ENCODE results near the gene TLNRD1. TPM values are rescaled to one million over a fixed set of nuclear protein-coding genes. Genes with fewer than 3 reads are reported as not detected.
A peak's percentile ranks its signal among the peaks of the same experiment; 100 is the strongest.

TLNRD1 gene
- total RNA-seq, 1 donor from 2014 or later: 18.7 TPM

DNA sequence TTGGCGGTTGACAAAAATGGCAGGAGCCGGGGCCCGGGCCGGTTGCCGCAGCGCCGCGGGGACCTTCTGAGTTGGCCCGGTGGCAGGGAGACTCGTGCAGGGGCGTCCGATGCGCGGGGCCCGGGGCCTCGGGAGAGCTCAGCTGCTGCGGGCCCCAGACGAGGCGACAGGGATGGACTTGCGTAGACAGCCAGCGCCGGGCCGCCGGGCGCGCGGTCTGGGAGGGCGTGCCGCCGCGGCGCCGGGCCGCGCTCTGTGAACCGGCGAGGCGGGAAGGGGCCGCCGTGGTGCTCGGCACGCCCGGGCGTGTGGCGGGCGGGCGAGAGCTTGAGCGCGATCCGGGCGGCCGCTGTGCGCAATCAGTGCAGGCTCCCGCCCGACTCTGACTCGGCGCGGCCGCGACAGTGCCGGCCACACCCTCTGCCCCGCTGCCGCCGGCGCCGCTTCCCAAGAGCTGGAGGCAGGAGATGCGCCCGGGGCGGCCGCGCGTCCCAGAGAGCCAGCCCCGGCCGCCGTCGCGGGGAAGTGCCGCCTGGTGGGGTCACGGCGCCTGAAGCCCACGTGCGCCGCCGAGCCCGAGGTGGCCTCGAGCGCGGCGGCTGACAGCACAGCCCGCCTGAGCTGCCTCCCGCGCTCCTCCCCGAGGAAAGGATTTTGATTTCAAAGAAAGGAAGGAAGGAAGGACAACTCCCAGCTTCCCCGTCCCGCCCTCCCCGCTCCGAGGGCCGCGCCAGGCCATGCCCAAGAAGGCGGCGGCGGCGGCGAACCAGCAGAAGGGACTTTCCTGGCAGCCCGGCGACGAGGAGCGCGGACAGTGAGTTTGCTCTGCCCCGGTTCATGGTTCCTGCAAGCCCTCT is 657 bp downstream of the TLNRD1 start:
- Mint-ChIP-seq H3K27me3 (ENCODE audit: low read depth) (no peaks in the 10 kb centered on the region), H3K27ac (ENCODE audit: unreplicated experiment) (peak overlapping the region; percentile 69)

DNA sequence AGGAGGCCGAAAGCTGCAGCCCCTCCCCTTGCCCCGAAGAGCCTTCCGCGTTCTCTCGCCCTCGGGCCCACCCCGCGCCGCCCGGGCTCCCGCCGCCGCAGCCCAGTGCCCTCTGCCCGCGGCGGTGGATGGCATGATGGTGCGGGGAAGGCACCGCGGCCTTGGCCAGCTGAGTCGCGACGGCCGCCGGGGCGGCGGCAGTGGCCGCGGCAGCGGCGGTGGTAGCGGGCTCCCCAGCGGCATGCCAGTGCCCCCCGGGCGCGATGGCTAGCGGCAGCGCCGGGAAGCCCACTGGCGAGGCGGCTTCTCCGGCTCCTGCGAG is 1.2 kb downstream of the TLNRD1 start:
- no peaks in the 10 kb centered on the region for H3K9me3 Mint-ChIP-seq (ENCODE audit: low read depth)
- H3K4me3 Mint-ChIP-seq (ENCODE audit: unreplicated experiment): peak overlapping the region; percentile 69
- TF ChIP-seq, protein P1, sequence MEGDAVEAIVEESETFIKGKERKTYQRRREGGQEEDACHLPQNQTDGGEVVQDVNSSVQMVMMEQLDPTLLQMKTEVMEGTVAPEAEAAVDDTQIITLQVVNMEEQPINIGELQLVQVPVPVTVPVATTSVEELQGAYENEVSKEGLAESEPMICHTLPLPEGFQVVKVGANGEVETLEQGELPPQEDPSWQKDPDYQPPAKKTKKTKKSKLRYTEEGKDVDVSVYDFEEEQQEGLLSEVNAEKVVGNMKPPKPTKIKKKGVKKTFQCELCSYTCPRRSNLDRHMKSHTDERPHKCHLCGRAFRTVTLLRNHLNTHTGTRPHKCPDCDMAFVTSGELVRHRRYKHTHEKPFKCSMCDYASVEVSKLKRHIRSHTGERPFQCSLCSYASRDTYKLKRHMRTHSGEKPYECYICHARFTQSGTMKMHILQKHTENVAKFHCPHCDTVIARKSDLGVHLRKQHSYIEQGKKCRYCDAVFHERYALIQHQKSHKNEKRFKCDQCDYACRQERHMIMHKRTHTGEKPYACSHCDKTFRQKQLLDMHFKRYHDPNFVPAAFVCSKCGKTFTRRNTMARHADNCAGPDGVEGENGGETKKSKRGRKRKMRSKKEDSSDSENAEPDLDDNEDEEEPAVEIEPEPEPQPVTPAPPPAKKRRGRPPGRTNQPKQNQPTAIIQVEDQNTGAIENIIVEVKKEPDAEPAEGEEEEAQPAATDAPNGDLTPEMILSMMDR (IDR thresholded peaks at IDR 0.05): no peak
- no peak for DNase-seq (ENCODE audit: low spot score)
- no peak overlapping the region for H3K27ac Mint-ChIP-seq (ENCODE audit: unreplicated experiment)
- peaks cover 10% of the 10 kb centered on the region for H3K36me3 Mint-ChIP-seq (ENCODE audit: low read depth)
- H3K27me3 Mint-ChIP-seq (ENCODE audit: low read depth): no peaks in the 10 kb centered on the region
- peaks cover 36% of the 10 kb centered on the region for H3K4me1 Mint-ChIP-seq (ENCODE audit: low read depth)

More for the DNA sequence above, 657 bp downstream of the TLNRD1 start:
- TF ChIP-seq, protein P1 (IDR thresholded peaks at IDR 0.05): no peak
- Mint-ChIP-seq H3K36me3 (ENCODE audit: low read depth) (peaks cover 10% of the 10 kb centered on the region), H3K4me1 (ENCODE audit: low read depth) (peaks cover 36% of the 10 kb centered on the region), H3K9me3 (ENCODE audit: low read depth) (no peaks in the 10 kb centered on the region), H3K4me3 (ENCODE audit: unreplicated experiment) (peak overlapping the region; percentile 86)
- DNase-seq (ENCODE audit: low spot score): peak; percentile 89

DNA sequence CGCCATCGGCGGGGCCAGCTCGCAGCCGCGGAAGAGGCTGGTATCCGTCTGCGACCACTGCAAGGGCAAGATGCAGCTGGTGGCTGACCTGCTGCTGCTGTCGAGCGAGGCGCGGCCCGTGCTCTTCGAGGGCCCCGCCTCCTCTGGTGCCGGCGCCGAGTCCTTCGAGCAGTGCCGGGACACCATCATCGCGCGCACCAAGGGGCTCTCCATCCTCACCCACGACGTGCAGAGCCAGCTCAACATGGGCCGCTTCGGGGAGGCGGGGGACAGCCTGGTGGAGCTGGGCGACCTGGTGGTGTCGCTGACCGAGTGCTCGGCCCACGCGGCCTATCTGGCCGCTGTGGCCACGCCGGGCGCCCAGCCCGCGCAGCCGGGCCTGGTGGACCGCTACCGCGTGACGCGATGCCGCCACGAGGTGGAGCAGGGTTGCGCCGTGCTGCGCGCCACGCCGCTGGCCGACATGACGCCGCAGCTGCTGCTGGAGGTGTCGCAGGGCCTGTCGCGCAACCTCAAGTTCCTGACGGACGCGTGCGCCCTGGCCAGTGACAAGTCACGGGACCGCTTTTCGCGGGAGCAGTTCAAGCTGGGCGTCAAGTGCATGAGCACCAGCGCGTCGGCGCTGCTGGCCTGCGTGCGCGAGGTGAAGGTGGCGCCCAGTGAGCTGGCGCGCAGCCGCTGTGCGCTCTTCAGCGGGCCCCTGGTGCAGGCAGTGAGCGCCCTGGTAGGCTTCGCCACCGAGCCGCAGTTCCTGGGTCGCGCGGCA is 1.8 kb downstream of the TLNRD1 start:
- peak; percentile 92 for DNase-seq (ENCODE audit: low spot score)
- Mint-ChIP-seq H3K4me3 (ENCODE audit: unreplicated experiment) (peak overlapping the region; percentile 69), H3K9me3 (ENCODE audit: low read depth) (no peaks in the 10 kb centered on the region), H3K36me3 (ENCODE audit: low read depth) (peaks cover 10% of the 10 kb centered on the region), H3K27me3 (ENCODE audit: low read depth) (no peaks in the 10 kb centered on the region), H3K4me1 (ENCODE audit: low read depth) (peaks cover 36% of the 10 kb centered on the region), H3K27ac (ENCODE audit: unreplicated experiment) (no peak overlapping the region)
- TF ChIP-seq, protein P1 (IDR thresholded peaks at IDR 0.05): peak; percentile 12

DNA sequence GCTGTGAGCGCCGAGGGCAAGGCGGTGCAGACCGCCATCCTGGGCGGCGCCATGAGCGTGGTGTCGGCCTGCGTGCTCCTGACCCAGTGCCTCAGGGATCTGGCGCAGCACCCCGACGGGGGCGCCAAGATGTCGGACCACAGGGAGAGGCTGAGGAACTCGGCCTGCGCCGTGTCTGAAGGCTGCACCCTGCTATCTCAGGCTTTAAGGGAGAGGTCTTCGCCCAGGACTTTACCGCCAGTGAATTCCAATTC is 2.3 kb downstream of the TLNRD1 start:
- Mint-ChIP-seq H3K36me3 (ENCODE audit: low read depth) (peaks cover 10% of the 10 kb centered on the region), H3K4me1 (ENCODE audit: low read depth) (peaks cover 36% of the 10 kb centered on the region), H3K27ac (ENCODE audit: unreplicated experiment) (no peak overlapping the region), H3K27me3 (ENCODE audit: low read depth) (no peaks in the 10 kb centered on the region), H3K4me3 (ENCODE audit: unreplicated experiment) (peak overlapping the region; percentile 65), H3K9me3 (ENCODE audit: low read depth) (no peaks in the 10 kb centered on the region)
- DNase-seq (ENCODE audit: low spot score): no peak
- TF ChIP-seq, protein P1 (IDR thresholded peaks at IDR 0.05): no peak

DNA sequence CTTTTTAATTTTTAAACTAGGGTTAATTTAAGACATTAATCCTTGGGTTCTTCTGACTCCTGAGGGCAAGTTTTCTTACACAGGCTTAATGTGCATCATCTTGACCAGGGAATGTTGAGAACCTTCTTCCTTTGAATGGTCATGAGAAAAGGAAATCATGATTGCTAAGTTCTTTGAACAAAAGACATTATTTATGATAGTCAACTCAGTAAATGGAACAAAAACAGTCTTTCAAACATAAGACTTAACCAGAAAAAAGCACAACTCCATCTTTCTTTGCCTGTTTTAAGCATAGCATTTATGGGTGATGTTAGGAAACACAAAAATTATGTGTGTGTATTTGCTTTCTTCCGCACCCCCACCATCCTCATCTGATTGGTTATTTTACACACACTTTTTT is 5.4 kb downstream of the TLNRD1 start:
- Mint-ChIP-seq H3K9me3 (ENCODE audit: low read depth) (no peaks in the 10 kb centered on the region), H3K27ac (ENCODE audit: unreplicated experiment) (no peak overlapping the region), H3K4me3 (ENCODE audit: unreplicated experiment) (no peak overlapping the region), H3K27me3 (ENCODE audit: low read depth) (no peaks in the 10 kb centered on the region), H3K36me3 (ENCODE audit: low read depth) (peaks cover 10% of the 10 kb centered on the region), H3K4me1 (ENCODE audit: low read depth) (peaks cover 31% of the 10 kb centered on the region)
- TF ChIP-seq, protein P1 (IDR thresholded peaks at IDR 0.05): no peak
- DNase-seq (ENCODE audit: low spot score): no peak

All from chondrocyte (in vitro differentiated cells).